ENCODE data around the gene PTPRG. TPM values are rescaled to one million over a fixed set of nuclear protein-coding genes. Genes with fewer than 3 reads are reported as not detected.

The PTPRG gene
- total RNA-seq, 3 donors from 2014 or later = 28.9 to 54.7 (median 40.4) TPM

DNA sequence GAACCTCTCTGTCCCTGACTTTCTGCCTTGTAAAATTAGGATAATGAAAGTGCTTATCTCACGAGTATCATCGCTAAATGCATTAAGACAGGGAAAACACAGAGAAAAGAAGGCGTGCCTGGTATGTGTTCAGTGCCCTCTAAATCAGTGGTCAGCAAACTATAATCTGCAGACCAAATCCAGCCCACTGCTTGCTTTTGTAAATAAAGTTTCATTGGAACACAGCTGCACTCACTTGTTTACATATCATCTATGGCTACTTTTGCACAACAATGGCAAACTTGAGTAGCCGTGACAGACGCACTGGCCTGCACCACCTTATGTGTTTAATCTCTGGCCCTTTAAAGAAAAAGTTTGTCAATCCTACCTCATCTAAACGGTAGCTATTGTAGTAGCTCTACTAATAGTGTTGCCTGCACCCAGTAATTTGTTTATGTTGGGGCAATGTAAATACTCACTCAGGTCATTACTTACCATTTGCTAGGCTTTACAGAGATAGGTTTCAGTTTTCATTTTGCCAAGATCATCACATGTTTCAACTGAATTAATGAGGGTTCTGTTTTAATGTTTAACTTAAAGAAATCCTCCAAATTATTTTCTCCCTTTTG, 582.6 kb downstream of the PTPRG start:
- Histone ChIP-seq H3K9me3 (no peaks in the 10 kb centered on the region), H3K4me1 (ENCODE audit: low read depth) (no peaks in the 10 kb centered on the region), H3K4me3 (no peak overlapping the region), H3K36me3 (ENCODE audit: low read depth) (no peaks in the 10 kb centered on the region)
- DNase-seq (no peak), ATAC-seq (no peak)
- TF ChIP-seq, protein P1, sequence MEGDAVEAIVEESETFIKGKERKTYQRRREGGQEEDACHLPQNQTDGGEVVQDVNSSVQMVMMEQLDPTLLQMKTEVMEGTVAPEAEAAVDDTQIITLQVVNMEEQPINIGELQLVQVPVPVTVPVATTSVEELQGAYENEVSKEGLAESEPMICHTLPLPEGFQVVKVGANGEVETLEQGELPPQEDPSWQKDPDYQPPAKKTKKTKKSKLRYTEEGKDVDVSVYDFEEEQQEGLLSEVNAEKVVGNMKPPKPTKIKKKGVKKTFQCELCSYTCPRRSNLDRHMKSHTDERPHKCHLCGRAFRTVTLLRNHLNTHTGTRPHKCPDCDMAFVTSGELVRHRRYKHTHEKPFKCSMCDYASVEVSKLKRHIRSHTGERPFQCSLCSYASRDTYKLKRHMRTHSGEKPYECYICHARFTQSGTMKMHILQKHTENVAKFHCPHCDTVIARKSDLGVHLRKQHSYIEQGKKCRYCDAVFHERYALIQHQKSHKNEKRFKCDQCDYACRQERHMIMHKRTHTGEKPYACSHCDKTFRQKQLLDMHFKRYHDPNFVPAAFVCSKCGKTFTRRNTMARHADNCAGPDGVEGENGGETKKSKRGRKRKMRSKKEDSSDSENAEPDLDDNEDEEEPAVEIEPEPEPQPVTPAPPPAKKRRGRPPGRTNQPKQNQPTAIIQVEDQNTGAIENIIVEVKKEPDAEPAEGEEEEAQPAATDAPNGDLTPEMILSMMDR (IDR thresholded peaks at IDR 0.05) = no peak
- intact Hi-C loops (cut with DNase I, micrococcal nuclease) = no loop called here

DNA sequence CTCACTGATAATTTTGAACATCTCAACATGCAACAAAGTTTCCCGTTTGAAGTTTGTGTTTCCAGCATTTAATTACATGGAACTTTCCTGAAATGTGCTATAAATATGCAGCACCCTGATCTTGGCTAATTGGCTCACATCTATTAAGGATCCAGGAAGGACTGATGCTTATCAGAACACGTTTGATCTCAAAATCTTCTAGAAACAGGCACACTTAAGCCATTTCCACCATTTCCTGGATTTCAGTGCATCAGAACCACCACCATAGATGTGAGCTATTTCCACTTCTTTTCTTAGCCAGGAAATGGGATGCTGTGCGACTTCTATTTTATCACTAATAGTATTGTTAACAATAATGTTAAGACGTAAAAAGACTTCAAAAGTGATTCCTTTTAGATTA, 583.1 kb downstream of the PTPRG start:
- Histone ChIP-seq H3K36me3 (ENCODE audit: low read depth) (no peaks in the 10 kb centered on the region), H3K4me1 (ENCODE audit: low read depth) (no peaks in the 10 kb centered on the region), H3K4me3 (no peak overlapping the region), H3K9me3 (no peaks in the 10 kb centered on the region)
- intact Hi-C loops (cut with DNase I, micrococcal nuclease) = no loop called here
- DNase-seq (no peak), ATAC-seq (no peak)
- TF ChIP-seq, protein P1 (IDR thresholded peaks at IDR 0.05) = no peak

DNA sequence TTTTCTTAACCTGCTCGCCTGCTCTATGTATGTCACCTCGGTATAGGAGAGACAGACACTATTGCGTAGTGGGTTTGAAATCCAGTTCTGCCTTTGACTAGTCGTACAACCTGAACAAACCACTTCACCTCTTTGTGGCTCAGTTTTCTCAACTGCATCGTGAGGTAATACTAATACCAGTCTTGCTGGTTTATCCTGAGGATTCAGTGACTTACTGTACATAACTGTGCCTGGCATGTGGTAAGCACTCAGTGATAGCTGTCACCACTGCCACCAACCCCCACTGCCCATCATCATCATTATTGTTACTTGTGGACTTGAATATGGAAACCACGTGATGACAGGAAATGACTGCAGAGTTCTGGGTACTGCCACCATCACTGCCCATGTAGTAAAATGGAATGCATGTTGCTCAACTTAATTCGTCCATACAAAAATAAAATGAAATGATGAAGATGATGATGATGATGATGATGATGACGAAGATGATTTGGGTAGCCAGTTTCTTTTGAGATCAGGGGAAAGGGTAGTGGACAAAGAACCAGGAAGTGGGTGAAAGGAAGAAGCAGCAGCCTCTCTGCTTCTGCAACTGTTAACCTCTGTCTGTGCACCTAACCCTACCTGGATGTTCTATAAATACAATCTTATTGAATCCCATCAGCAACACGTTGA, 583.9 kb downstream of the PTPRG start:
- Histone ChIP-seq H3K4me3 (no peak overlapping the region), H3K4me1 (ENCODE audit: low read depth) (no peaks in the 10 kb centered on the region), H3K36me3 (ENCODE audit: low read depth) (no peaks in the 10 kb centered on the region), H3K9me3 (no peaks in the 10 kb centered on the region)
- intact Hi-C loops (cut with DNase I, micrococcal nuclease) = no loop called here
- TF ChIP-seq, protein P1 (IDR thresholded peaks at IDR 0.05) = no peak
- DNase-seq (no peak), ATAC-seq (no peak)

DNA sequence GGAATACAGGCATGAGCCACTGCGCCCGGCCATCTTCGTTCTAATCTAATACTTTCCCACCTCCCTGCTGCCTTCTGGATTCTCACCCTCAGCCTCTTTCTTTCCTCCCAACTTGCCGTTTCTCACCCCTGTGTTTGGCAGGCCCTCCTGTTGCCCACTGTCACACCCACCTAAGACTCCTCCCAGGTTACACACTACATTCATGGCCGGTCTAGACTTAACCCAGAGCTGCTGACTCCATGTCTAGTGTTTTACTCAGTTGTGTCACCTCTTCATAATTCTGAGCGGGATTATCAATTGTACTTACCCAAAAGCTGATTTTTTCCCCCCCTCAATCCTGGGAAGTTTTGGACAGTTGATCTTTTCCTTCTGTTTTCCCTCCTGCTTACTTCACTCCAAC, 588.2 kb downstream of the PTPRG start:
- DNase-seq (no peak), ATAC-seq (no peak)
- TF ChIP-seq, protein P1 (IDR thresholded peaks at IDR 0.05) = no peak
- Histone ChIP-seq H3K4me3 (no peak overlapping the region), H3K4me1 (ENCODE audit: low read depth) (no peaks in the 10 kb centered on the region), H3K36me3 (ENCODE audit: low read depth) (no peaks in the 10 kb centered on the region), H3K9me3 (no peaks in the 10 kb centered on the region)
- intact Hi-C loops (cut with DNase I, micrococcal nuclease) = no loop called here

DNA sequence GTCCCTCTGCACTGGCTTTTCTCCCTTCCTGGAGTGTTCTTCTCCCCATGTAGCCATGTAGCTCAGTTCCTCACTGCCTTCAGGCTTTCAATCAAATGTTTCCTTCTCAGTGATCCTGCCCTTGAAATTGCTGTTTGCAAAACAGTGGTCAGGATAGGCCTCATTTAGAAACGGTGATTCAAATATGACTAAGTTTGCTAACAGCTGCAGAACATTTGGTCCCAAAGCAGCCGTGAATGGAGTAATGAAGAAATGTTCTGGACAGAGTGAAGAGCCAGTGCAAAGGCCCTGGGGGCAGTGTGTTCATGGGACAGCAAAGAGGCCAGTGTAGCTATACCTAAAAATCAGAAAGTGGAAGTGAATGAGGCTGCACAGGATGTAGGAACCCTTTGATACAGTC, 588.6 kb downstream of the PTPRG start:
- no peak for ATAC-seq

More for the DNA sequence above, 588.6 kb downstream of the PTPRG start:
- H3K9me3 ChIP-seq = no peaks in the 10 kb centered on the region
- DNase-seq = no peak
- no peak overlapping the region for H3K4me3 ChIP-seq
- TF ChIP-seq, protein P1 (IDR thresholded peaks at IDR 0.05) = no peak
- H3K4me1 ChIP-seq (ENCODE audit: low read depth) = no peaks in the 10 kb centered on the region
- H3K36me3 ChIP-seq (ENCODE audit: low read depth) = no peaks in the 10 kb centered on the region
- intact Hi-C loops (cut with DNase I, micrococcal nuclease) = no loop called here

Measured in mucosa of descending colon (tissue), 3 donors.